HepG2 (cell line): ENCODE results near the gene PARD3. TPM values are rescaled to one million over a fixed set of nuclear protein-coding genes. Genes with fewer than 3 reads are reported as not detected.

Experiments used
- BRCA1 ChIP-seq: sonication (generic); formaldehyde crosslinking; IDR thresholded peaks from 2 replicates; pipeline ENCODE4 v1.4.0; 2020; ENCODE audit warnings: missing genetic modification reagents
- FIP1L1 ChIP-seq: fragments of 200-400 bp; formaldehyde crosslinking; IDR thresholded peaks from 2 replicates; pipeline ENCODE4 v1.6.1; 2018; ENCODE audit warnings: low read depth, mild to moderate bottlenecking, low read length, moderate library complexity, borderline replicate concordance; ENCODE audit not compliant: insufficient read depth
- HIC2 ChIP-seq: sonication (generic); formaldehyde crosslinking; IDR thresholded peaks from 2 replicates; pipeline ENCODE4 v1.9.0; 2022; ENCODE audit warnings: low read depth, missing genetic modification reagents
- HMG20B ChIP-seq: conservative IDR thresholded peaks from 2 replicates; pipeline ENCODE4 v1.6.1; 2016; ENCODE audit warnings: missing genetic modification reagents, missing compliant biosample characterization
- JUN ChIP-seq: sonication (generic); formaldehyde crosslinking; IDR thresholded peaks from 2 replicates; pipeline ENCODE4 v1.4.0; 2020; ENCODE audit warnings: mild to moderate bottlenecking, missing genetic modification reagents
- JUNB ChIP-seq: sonication (generic); formaldehyde crosslinking; IDR thresholded peaks from 2 replicates; pipeline ENCODE4 v1.8.0; 2022; ENCODE audit warnings: missing genetic modification reagents, mild to moderate bottlenecking, borderline replicate concordance
- KDM6A ChIP-seq: IDR thresholded peaks from 2 replicates; pipeline ENCODE4 v1.6.1; 2016; ENCODE audit warnings: low read depth
- MAFK ChIP-seq, 2 experiments: IDR thresholded peaks in 1 of 2; conservative IDR thresholded peaks in 1 of 2; 2 replicates each; pipeline ENCODE4 v1.6.1; 2011; ENCODE audit warnings: improper control_type of control experiment in 2 of 2, low read length in 2 of 2
- MTF2 ChIP-seq: sonication (generic); formaldehyde crosslinking; IDR thresholded peaks from 2 replicates; pipeline ENCODE4 v1.5.0; 2020; ENCODE audit warnings: missing genetic modification reagents, borderline replicate concordance
- MYPOP ChIP-seq: sonication (generic); formaldehyde crosslinking; IDR thresholded peaks from 2 replicates; pipeline ENCODE4 v1.8.1; 2023; ENCODE audit warnings: mild to moderate bottlenecking, moderate library complexity, missing genetic modification reagents
- PTBP1 ChIP-seq: fragments of 200-400 bp; formaldehyde crosslinking; IDR thresholded peaks from 2 replicates; pipeline ENCODE4 v1.6.1; 2018; ENCODE audit warnings: low read length, low read depth; ENCODE audit not compliant: poor library complexity, severe bottlenecking
- RXRA ChIP-seq: sonication (generic); formaldehyde crosslinking; IDR thresholded peaks from 2 replicates; pipeline ENCODE4 v1.5.1; 2020; ENCODE audit warnings: missing genetic modification reagents
- SMYD3 ChIP-seq: sonication (generic); formaldehyde crosslinking; IDR thresholded peaks from 2 replicates; pipeline ENCODE4 v1.8.1; 2023; ENCODE audit warnings: mild to moderate bottlenecking, missing genetic modification reagents
- SOX13 ChIP-seq, 3 experiments: fragments of 450-650 bp in 1 of 3; sonication (generic) in 1 of 3; formaldehyde crosslinking in 1 of 3; IDR thresholded peaks in 2 of 3; conservative IDR thresholded peaks in 1 of 3; 2 replicates each; pipeline versions ENCODE4 v1.5.0 to v1.6.1; 2016 to 2020; ENCODE audit warnings: antibody characterized with exemption in 1 of 3, mild to moderate bottlenecking in 1 of 3, missing compliant biosample characterization in 1 of 3, missing genetic modification reagents in 1 of 3, moderate library complexity in 1 of 3
- ZNF251 ChIP-seq: sonication (generic); formaldehyde crosslinking; IDR thresholded peaks from 2 replicates; pipeline ENCODE4 v1.9.0; 2021; ENCODE audit warnings: mild to moderate bottlenecking, missing genetic modification reagents
- ZNF33B ChIP-seq: sonication (generic); formaldehyde crosslinking; IDR thresholded peaks from 2 replicates; pipeline ENCODE4 v1.5.1; 2020; ENCODE audit warnings: mild to moderate bottlenecking, missing genetic modification reagents
- ZNF431 ChIP-seq: sonication (generic); formaldehyde crosslinking; IDR thresholded peaks from 2 replicates; pipeline ENCODE4 v1.9.0; 2022; ENCODE audit warnings: missing genetic modification reagents, low read depth, mild to moderate bottlenecking, borderline replicate concordance
- ZSCAN30 ChIP-seq: sonication (generic); formaldehyde crosslinking; IDR thresholded peaks from 2 replicates; pipeline ENCODE4 v1.5.0; 2020; ENCODE audit warnings: mild to moderate bottlenecking, missing genetic modification reagents
- ZZZ3 ChIP-seq: sonication (generic); formaldehyde crosslinking; IDR thresholded peaks from 2 replicates; pipeline ENCODE4 v1.4.0; 2020; ENCODE audit warnings: missing genetic modification reagents, mild to moderate bottlenecking, borderline replicate concordance
- polyA plus RNA-seq, 8 experiments: library from polyadenylated mRNA; depleted of rRNA in 3 of 8; stranded (reverse) in 7 of 8; unstranded in 1 of 8; fragments of >200 nt; fragmentation: Illumina TruSeq in 4 of 8; extraction: Trizol in 4 of 8; gene quantifications; 2 replicates each; pipeline versions ENCODE4 v1.2.1 to v1.2.3, GENCODE V29; 2011 to 2016; ENCODE audit warnings: low read depth in 4 of 8, missing spikeins in 1 of 8, mixed read lengths in 1 of 8; ENCODE audit not compliant: insufficient read depth in 1 of 8
- total RNA-seq, 5 experiments: library from RNA; depleted of rRNA; stranded (reverse); fragments of >200 nt; fragmentation: Illumina TruSeq; extraction: Trizol; gene quantifications; 2 replicates each; pipeline ENCODE4 v1.2.3, GENCODE V29; 2016; ENCODE audit warnings: low read depth in 1 of 5
- TF ChIP-seq, protein P1 (sequence below): sonication (generic); formaldehyde crosslinking; IDR thresholded peaks from 2 replicates; pipeline ENCODE4 v1.8.1; 2023; ENCODE audit warnings: mild to moderate bottlenecking, missing genetic modification reagents
- TF ChIP-seq, protein P2 (sequence below): IDR thresholded peaks from 2 replicates; pipeline ENCODE4 v1.6.1; 2018; ENCODE audit warnings: missing genetic modification reagents
- TF ChIP-seq, protein P3 (sequence below): sonication (generic); formaldehyde crosslinking; IDR thresholded peaks from 2 replicates; pipeline ENCODE4 v1.5.0; 2020; ENCODE audit warnings: mild to moderate bottlenecking, low read depth, missing genetic modification reagents, borderline replicate concordance
- TF ChIP-seq, protein P4 (sequence below): sonication (generic); formaldehyde crosslinking; IDR thresholded peaks from 2 replicates; pipeline ENCODE4 v1.4.0; 2020; ENCODE audit warnings: mild to moderate bottlenecking, low read depth, missing genetic modification reagents

PARD3 gene
- total and polyA plus RNA-seq, 2 of the 13 experiments (the other 11 are each of a cell fraction or from before 2014, with no cell fraction given) = 40.9 to 60.0 TPM

GRCh38 chr10:34216348-34216945 is 598.6 kb downstream of the PARD3 start (continued):
- TF ChIP-seq ZNF251 (CRISPR knock-in tag) (no peak), KDM6A (no peak), HMG20B (CRISPR knock-in tag) (no peak), BRCA1 (CRISPR knock-in tag) (no peak), JUN (no peak), ZZZ3 (CRISPR knock-in tag) (no peak), PTBP1 (no peak), MTF2 (CRISPR knock-in tag) (no peak), FIP1L1 (no peak), ZSCAN30 (CRISPR knock-in tag) (no peak), JUNB (CRISPR knock-in tag) (no peak), SMYD3 (CRISPR knock-in tag) (no peak), MAFK (conservative IDR thresholded peaks at IDR 0.05 in 1 of 2, IDR thresholded peaks at IDR 0.05 in 1 of 2; ENCODE audit: low read length in 2 of 2) (no peak), MYPOP (no peak), RXRA (CRISPR knock-in tag) (no peak), ZNF431 (no peak), HIC2 (peak; percentile 25; the same call in 1 of the 2 replicates), SOX13 (IDR thresholded peaks at IDR 0.05) (no peak), SOX13 (CRISPR knock-in tag; conservative IDR thresholded peaks at IDR 0.05 in 1 of 2, IDR thresholded peaks at IDR 0.05 in 1 of 2) (peak in 1 of 2 experiments; percentile 67; a peak in 1 of 4 replicates), ZNF33B (CRISPR knock-in tag) (no peak)
- TF ChIP-seq, protein P1, sequence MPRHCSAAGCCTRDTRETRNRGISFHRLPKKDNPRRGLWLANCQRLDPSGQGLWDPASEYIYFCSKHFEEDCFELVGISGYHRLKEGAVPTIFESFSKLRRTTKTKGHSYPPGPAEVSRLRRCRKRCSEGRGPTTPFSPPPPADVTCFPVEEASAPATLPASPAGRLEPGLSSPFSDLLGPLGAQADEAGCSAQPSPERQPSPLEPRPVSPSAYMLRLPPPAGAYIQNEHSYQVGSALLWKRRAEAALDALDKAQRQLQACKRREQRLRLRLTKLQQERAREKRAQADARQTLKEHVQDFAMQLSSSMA = no peak
- TF ChIP-seq, protein P2, sequence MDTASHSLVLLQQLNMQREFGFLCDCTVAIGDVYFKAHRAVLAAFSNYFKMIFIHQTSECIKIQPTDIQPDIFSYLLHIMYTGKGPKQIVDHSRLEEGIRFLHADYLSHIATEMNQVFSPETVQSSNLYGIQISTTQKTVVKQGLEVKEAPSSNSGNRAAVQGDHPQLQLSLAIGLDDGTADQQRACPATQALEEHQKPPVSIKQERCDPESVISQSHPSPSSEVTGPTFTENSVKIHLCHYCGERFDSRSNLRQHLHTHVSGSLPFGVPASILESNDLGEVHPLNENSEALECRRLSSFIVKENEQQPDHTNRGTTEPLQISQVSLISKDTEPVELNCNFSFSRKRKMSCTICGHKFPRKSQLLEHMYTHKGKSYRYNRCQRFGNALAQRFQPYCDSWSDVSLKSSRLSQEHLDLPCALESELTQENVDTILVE = no peak
- TF ChIP-seq, protein P3, sequence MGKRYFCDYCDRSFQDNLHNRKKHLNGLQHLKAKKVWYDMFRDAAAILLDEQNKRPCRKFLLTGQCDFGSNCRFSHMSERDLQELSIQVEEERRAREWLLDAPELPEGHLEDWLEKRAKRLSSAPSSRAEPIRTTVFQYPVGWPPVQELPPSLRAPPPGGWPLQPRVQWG = no peak
- TF ChIP-seq, protein P4, sequence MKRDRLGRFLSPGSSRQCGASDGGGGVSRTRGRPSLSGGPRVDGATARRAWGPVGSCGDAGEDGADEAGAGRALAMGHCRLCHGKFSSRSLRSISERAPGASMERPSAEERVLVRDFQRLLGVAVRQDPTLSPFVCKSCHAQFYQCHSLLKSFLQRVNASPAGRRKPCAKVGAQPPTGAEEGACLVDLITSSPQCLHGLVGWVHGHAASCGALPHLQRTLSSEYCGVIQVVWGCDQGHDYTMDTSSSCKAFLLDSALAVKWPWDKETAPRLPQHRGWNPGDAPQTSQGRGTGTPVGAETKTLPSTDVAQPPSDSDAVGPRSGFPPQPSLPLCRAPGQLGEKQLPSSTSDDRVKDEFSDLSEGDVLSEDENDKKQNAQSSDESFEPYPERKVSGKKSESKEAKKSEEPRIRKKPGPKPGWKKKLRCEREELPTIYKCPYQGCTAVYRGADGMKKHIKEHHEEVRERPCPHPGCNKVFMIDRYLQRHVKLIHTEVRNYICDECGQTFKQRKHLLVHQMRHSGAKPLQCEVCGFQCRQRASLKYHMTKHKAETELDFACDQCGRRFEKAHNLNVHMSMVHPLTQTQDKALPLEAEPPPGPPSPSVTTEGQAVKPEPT (CRISPR knock-in tag) = no peak
